Hepatocyte (in vitro differentiated cells): ENCODE results near the gene RARA. TPM values are rescaled to one million over a fixed set of nuclear protein-coding genes. Genes with fewer than 3 reads are reported as not detected.
"Not testable (repeated sequence)": the region's sequence is repeated elsewhere in the genome, so short reads cannot be mapped to it uniquely, and the experiment has no call there.

Experiments
- DNase-seq: peaks from one replicate; pipeline ENCODE4 v3.0.0-alpha.2; 2016; ENCODE audit warnings: low spot score
- H2AFZ ChIP-seq: fragments of 200-600 bp; sonication (generic); 2 replicates; pipeline ENCODE4 v1.6.0; 2016; ENCODE audit warnings: antibody characterized with exemption, mild to moderate bottlenecking
- H3K27ac ChIP-seq: fragments of 200-600 bp; sonication (generic); 2 replicates; pipeline ENCODE4 v1.5.1; 2016; ENCODE audit warnings: mild to moderate bottlenecking
- H3K27me3 ChIP-seq: fragments of 200-600 bp; sonication (generic); 2 replicates; pipeline ENCODE4 v1.6.1; 2016
- H3K36me3 ChIP-seq: fragments of 200-600 bp; sonication (generic); replicated peaks from 2 replicates; pipeline ENCODE4 v1.5.1; 2016; ENCODE audit warnings: low read depth; ENCODE audit not compliant: insufficient read depth
- H3K4me1 ChIP-seq: fragments of 200-600 bp; sonication (generic); 2 replicates; pipeline ENCODE4 v1.5.1; 2016; ENCODE audit warnings: mild to moderate bottlenecking, moderate library complexity; ENCODE audit not compliant: insufficient read depth
- H3K4me2 ChIP-seq: fragments of 200-600 bp; sonication (generic); 2 replicates; pipeline ENCODE4 v1.6.0; 2016
- H3K4me3 ChIP-seq: fragments of 200-600 bp; sonication (generic); 2 replicates; pipeline ENCODE4 v1.5.1; 2016; ENCODE audit warnings: mild to moderate bottlenecking
- H3K79me2 ChIP-seq: fragments of 200-600 bp; sonication (generic); 2 replicates; pipeline ENCODE4 v1.6.0; 2017; ENCODE audit warnings: mild to moderate bottlenecking
- H3K9me2 ChIP-seq: fragments of 200-600 bp; sonication (generic); replicated peaks from 2 replicates; pipeline ENCODE4 v1.6.0; 2017; ENCODE audit warnings: mild to moderate bottlenecking; ENCODE audit not compliant: insufficient read depth
- H3K9me3 ChIP-seq: fragments of 200-600 bp; sonication (generic); 2 replicates; pipeline ENCODE4 v1.5.1; 2016; ENCODE audit warnings: low read depth, mild to moderate bottlenecking
- H4K20me1 ChIP-seq: fragments of 200-600 bp; sonication (generic); 2 replicates; pipeline ENCODE4 v1.6.0; 2016; ENCODE audit warnings: mild to moderate bottlenecking; ENCODE audit not compliant: insufficient read depth, poor library complexity, severe bottlenecking
- CTCF ChIP-seq: fragments of 200-600 bp; sonication (generic); IDR thresholded peaks from 2 replicates; pipeline ENCODE4 v1.5.1; 2016; ENCODE audit warnings: antibody characterized with exemption, mild to moderate bottlenecking; ENCODE audit not compliant: poor library complexity
- EZH2 ChIP-seq: fragments of 200-600 bp; sonication (generic); IDR thresholded peaks from 2 replicates; pipeline ENCODE4 v1.6.1; 2016; ENCODE audit warnings: antibody characterized with exemption, mild to moderate bottlenecking, borderline replicate concordance
- EZH2phosphoT487 ChIP-seq: fragments of 200-600 bp; sonication (generic); IDR thresholded peaks from one replicate; pipeline ENCODE4 v1.6.1; 2018; ENCODE audit warnings: antibody characterized with exemption, mild to moderate bottlenecking, low read depth, moderate library complexity; ENCODE audit not compliant: unreplicated experiment, severe bottlenecking
- WGBS: methylation state at CpG from one replicate; pipeline ENCODE4 v1.1.6; 2016; ENCODE audit warnings: low lambda C conversion rate; ENCODE audit errors: missing lambda C conversion rate; 5-methylcytosine and 5-hydroxymethylcytosine counted together
- polyA plus RNA-seq: library from polyadenylated mRNA; unstranded; fragments of >200 nt; fragmentation: Nextera tagmentation; extraction: Ambion mirVana; gene quantifications from 2 replicates; pipeline ENCODE4 v1.2.1, GENCODE V29; 2016
- total RNA-seq: library from RNA; depleted of rRNA; stranded (reverse); fragments of >200 nt; gene quantifications from 2 replicates; pipeline ENCODE4 v1.2.3, GENCODE V29; 2014

The RARA gene
- total and polyA plus RNA-seq, 2 experiments from 2014 or later = 30.0 to 33.1 TPM

GRCh38 chr17:40301315-40301714, 7.7 kb upstream of the RARA start:
- no peak for DNase-seq
- Histone ChIP-seq H3K4me2 (no peak overlapping the region), H4K20me1 (no peaks in the 10 kb centered on the region), H3K27ac (no peak overlapping the region), H3K36me3 (no peaks in the 10 kb centered on the region), H3K4me1 (peaks cover 24% of the 10 kb centered on the region), H3K4me3 (no peak overlapping the region), H3K9me3 (no peaks in the 10 kb centered on the region), H3K27me3 (no peaks in the 10 kb centered on the region), H3K79me2 (peaks cover 5% of the 10 kb centered on the region), H3K9me2 (no peaks in the 10 kb centered on the region), H2AFZ (no peak overlapping the region)
- 49% methylated on average over 4 of the region's 4 CpGs for WGBS
- TF ChIP-seq EZH2 (no peak), CTCF (peak; percentile 49)

DNA sequence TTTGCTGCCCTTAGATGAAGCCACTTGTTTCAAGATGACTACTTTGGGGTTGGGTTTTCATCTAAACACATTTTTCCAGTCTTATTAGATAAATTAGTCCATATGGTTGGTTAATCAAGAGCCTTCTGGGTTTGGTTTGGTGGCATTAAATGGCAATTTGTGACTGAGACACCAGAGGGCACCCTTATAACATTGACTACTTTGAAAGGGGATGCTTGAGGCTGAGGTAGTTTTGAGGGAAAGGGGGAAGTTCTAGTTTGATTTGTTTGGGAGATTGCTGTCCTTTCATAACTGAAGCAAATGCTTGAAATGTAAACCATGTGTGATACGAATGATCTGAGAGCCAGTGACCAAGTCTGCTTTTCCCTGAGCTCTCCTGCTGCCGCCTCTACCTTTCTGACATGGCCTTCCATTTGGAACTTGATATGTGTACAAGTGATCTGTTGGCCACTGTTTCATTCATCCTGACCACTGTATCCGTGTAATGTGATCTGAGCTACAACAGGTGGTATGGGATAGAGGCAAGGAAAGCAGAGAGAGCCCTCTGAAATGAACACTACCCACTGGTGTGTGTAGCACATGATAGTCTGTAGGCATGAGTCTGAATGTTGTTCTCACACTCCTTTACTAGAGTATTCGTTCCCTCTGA, 5.8 kb upstream of the RARA start:
- no peaks in the 10 kb centered on the region for H4K20me1 ChIP-seq
- H3K27ac ChIP-seq = peak overlapping the region; percentile 86
- H3K4me3 ChIP-seq = no peak overlapping the region
- H2AFZ ChIP-seq = no peak overlapping the region
- 46% methylated on average over 4 of the region's 4 CpGs for WGBS
- H3K9me2 ChIP-seq = no peaks in the 10 kb centered on the region
- no peaks in the 10 kb centered on the region for H3K36me3 ChIP-seq
- no peaks in the 10 kb centered on the region for H3K27me3 ChIP-seq
- H3K4me2 ChIP-seq = peak overlapping the region; percentile 48
- H3K4me1 ChIP-seq = peaks cover 42% of the 10 kb centered on the region
- DNase-seq = peak; percentile 80
- H3K79me2 ChIP-seq = peaks cover 5% of the 10 kb centered on the region
- H3K9me3 ChIP-seq = no peaks in the 10 kb centered on the region
- TF ChIP-seq CTCF (peak; percentile 78), EZH2phosphoT487 (no peak)

DNA sequence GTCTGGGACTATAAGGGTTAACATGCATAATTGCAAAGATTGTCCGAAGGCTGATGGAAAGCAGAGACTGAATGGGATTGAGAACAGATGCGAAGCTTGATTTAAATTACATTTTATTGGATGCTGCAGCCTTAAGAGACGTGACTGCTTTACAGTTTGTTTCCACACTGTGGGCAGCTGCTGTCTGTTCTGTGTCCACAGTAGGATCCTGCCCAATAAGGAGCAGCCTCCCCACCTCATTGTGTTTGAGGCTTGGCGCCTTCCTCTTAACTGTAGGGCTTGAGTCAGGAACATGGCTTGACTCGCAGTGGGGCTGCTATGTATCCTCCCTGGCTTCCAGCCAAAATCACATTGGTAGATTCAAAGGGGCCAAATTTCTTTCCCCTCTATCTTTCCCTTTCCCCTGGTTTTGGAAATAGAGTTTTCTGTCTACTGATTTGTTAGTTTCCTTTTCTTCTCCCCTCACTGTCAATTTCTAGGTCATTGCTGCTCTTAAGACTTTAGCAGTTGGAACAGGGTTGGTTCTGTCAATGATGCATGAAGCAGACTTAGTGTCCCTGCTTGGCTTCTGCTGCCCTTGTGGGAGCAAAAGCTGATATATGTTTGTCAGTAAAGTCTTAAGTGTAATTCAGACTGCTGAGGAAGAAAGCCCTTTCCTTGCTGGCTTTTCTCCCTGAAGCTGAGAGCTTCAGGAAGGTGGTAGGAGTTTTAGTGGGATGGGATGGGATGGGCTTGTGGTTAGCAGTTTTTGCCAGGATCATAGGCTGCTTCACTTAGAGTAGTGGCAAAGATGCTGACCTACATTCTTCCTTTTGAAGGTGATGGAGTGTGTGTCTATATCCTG, 5.0 kb upstream of the RARA start:
- Histone ChIP-seq H2AFZ (no peak overlapping the region), H3K36me3 (no peaks in the 10 kb centered on the region), H4K20me1 (no peaks in the 10 kb centered on the region), H3K4me3 (no peak overlapping the region), H3K79me2 (peaks cover 8% of the 10 kb centered on the region), H3K9me3 (no peaks in the 10 kb centered on the region), H3K9me2 (no peaks in the 10 kb centered on the region), H3K4me1 (peaks cover 50% of the 10 kb centered on the region), H3K4me2 (peak overlapping the region; percentile 48), H3K27me3 (no peaks in the 10 kb centered on the region), H3K27ac (peak overlapping the region; percentile 86)
- TF ChIP-seq EZH2 (no peak), EZH2phosphoT487 (no peak), CTCF (no peak)
- peak; percentile 74 for DNase-seq
- WGBS = 33% methylated on average over 5 of the region's 5 CpGs

GRCh38 chr17:40304552-40304863, 4.5 kb upstream of the RARA start:
- H3K9me3 ChIP-seq, H3K36me3 ChIP-seq, H3K27me3 ChIP-seq, DNase-seq, H2AFZ ChIP-seq, H3K4me3 ChIP-seq, H4K20me1 ChIP-seq, H3K9me2 ChIP-seq: not testable (repeated sequence)
- Histone ChIP-seq H3K79me2 (peaks cover 13% of the 10 kb centered on the region), H3K4me2 (peak overlapping the region; percentile 48), H3K27ac (peak overlapping the region; percentile 86), H3K4me1 (peaks cover 54% of the 10 kb centered on the region)
- 64% methylated on average over 5 of the region's 5 CpGs for WGBS

- peaks cover 58% of the 10 kb centered on the region for H3K4me1 ChIP-seq
- H3K4me2 ChIP-seq = peak overlapping the region; percentile 48
- H2AFZ ChIP-seq, DNase-seq, H4K20me1 ChIP-seq, H3K4me3 ChIP-seq, H3K9me3 ChIP-seq, H3K36me3 ChIP-seq, H3K27me3 ChIP-seq, H3K9me2 ChIP-seq: not testable (repeated sequence)
- peaks cover 16% of the 10 kb centered on the region for H3K79me2 ChIP-seq
- H3K27ac ChIP-seq = peak overlapping the region; percentile 86
- 85% methylated on average over 5 of the region's 5 CpGs for WGBS
These were observed 4.1 kb upstream of the RARA start for GRCh38 chr17:40304866-40305265.
